Endothelial cell of umbilical vein (primary cell): ENCODE measurements around the gene CSNK2A3. TPM values are rescaled to one million over a fixed set of nuclear protein-coding genes. Genes with fewer than 3 reads are reported as not detected.

Experiments used
- BruUV-seq: library from RNA; stranded (reverse); fragments of 400-500 nt; replicated peaks from 2 replicates; lab custom pipeline; 2021; lab: Mats Ljungman, UMichigan
- CTCF ChIA-PET: fragments of 300-600, 350-600 bp; sonication (Branson Sonifier 250); formaldehyde crosslinking; loops from one replicate; lab custom pipeline; 2021; ENCODE audit warnings: antibody characterized with exemption, inconsistent platforms; lab: Charles Lee
- POLR2A ChIA-PET: fragments of 300-600, 350-600 bp; sonication (Branson Sonifier 250); formaldehyde crosslinking; loops from one replicate; lab custom pipeline; 2021; ENCODE audit warnings: antibody characterized with exemption, inconsistent platforms; lab: Charles Lee
- DNase-seq: peaks from one replicate; pipeline ENCODE4 v3.0.0-alpha.2; 2011; ENCODE audit warnings: low read depth, low spot score
- FAIRE-seq: peaks from 2 replicates; lab custom pipeline; 2011; peaks lifted over from hg19 to GRCh38; lab: Jason Lieb, UNC
- H2AFZ ChIP-seq: 2 replicates; pipeline ENCODE4 v1.6.0; 2012; ENCODE audit warnings: low read depth, low read length, control low read depth, inconsistent platforms
- H3K27ac ChIP-seq: 2 replicates; pipeline ENCODE4 v1.5.1; 2011; ENCODE audit warnings: low read depth, mild to moderate bottlenecking, control low read depth, low read length, moderate library complexity; ENCODE audit not compliant: insufficient read depth
- H3K27me3 ChIP-seq, 2 experiments: 2 replicates each; pipeline versions ENCODE4 v1.6.0 to v1.6.1; 2011; ENCODE audit warnings: low read length in 2 of 2, mixed read lengths in 1 of 2; ENCODE audit not compliant: control insufficient read depth in 2 of 2, insufficient read depth in 2 of 2
- H3K36me3 ChIP-seq, 2 experiments: 2 replicates in 1 of 2; 3 replicates in 1 of 2; pipeline ENCODE4 v1.5.1; 2011; ENCODE audit warnings: low read length in 2 of 2, mild to moderate bottlenecking in 1 of 2, moderate library complexity in 1 of 2; ENCODE audit not compliant: control insufficient read depth in 2 of 2, insufficient read depth in 2 of 2; ENCODE audit errors: extremely low read depth in 1 of 2
- H3K4me1 ChIP-seq: 3 replicates; pipeline ENCODE4 v1.5.1; 2011; ENCODE audit warnings: mild to moderate bottlenecking, low read length; ENCODE audit not compliant: control insufficient read depth, insufficient read depth; ENCODE audit errors: extremely low read depth
- H3K4me2 ChIP-seq: 2 replicates; pipeline ENCODE4 v1.6.1; 2011; ENCODE audit warnings: low read length, control low read depth, mixed read lengths; ENCODE audit not compliant: insufficient read depth
- H3K4me3 ChIP-seq, 3 experiments: fragments of 200-600 bp in 1 of 3; sonication (generic), shearing (Covaris generic) in 1 of 3; replicated peaks in 1 of 3; 2 replicates each; pipeline ENCODE4 v1.5.1; 2011 to 2016; ENCODE audit warnings: control low read depth in 3 of 3, low read length in 3 of 3, mild to moderate bottlenecking in 2 of 3, inconsistent platforms in 1 of 3, low read depth in 1 of 3, moderate library complexity in 1 of 3; ENCODE audit not compliant: insufficient read depth in 1 of 3
- H3K79me2 ChIP-seq: 2 replicates; pipeline ENCODE4 v1.6.0; 2012; ENCODE audit warnings: low read length, inconsistent platforms; ENCODE audit not compliant: control insufficient read depth, insufficient read depth
- H3K9ac ChIP-seq: replicated peaks from 2 replicates; pipeline ENCODE3; 2011; ENCODE audit warnings: low read length, control low read depth; ENCODE audit not compliant: insufficient read depth; ENCODE audit errors: extremely low read depth
- H3K9me1 ChIP-seq: replicated peaks from 3 replicates; pipeline ENCODE4 v1.6.0; 2011; ENCODE audit warnings: mild to moderate bottlenecking, low read length; ENCODE audit not compliant: control insufficient read depth, insufficient read depth; ENCODE audit errors: extremely low read depth
- H3K9me3 ChIP-seq: replicated peaks from 2 replicates; pipeline ENCODE4 v1.5.1; 2012; ENCODE audit warnings: low read length, inconsistent platforms; ENCODE audit not compliant: control insufficient read depth, insufficient read depth
- H4K20me1 ChIP-seq: replicated peaks from 2 replicates; pipeline ENCODE3; 2011; ENCODE audit warnings: mild to moderate bottlenecking, low read length; ENCODE audit not compliant: control insufficient read depth, insufficient read depth; ENCODE audit errors: extremely low read depth
- CTCF ChIP-seq, 2 donors: IDR thresholded peaks; 1 replicate in 1 of 2; 2 replicates in 1 of 2; pipeline ENCODE4 v1.5.1; 2011; ENCODE audit warnings: low read length in 2 of 2, mild to moderate bottlenecking in 2 of 2, moderate library complexity in 2 of 2, control low read depth in 1 of 2, inconsistent platforms in 1 of 2, low read depth in 1 of 2; ENCODE audit not compliant: insufficient read depth in 1 of 2; ENCODE audit errors: extremely low read depth in 1 of 2
- EZH2 ChIP-seq: IDR thresholded peaks from 2 replicates; pipeline ENCODE4 v1.6.1; 2012; ENCODE audit warnings: borderline replicate concordance, low read depth, mild to moderate bottlenecking, moderate library complexity, low read length, inconsistent platforms; ENCODE audit not compliant: severe bottlenecking
- FOS ChIP-seq: IDR thresholded peaks from 2 replicates; pipeline ENCODE4 v1.6.1; 2011; ENCODE audit warnings: mild to moderate bottlenecking, low read length, moderate library complexity, borderline replicate concordance; ENCODE audit not compliant: insufficient read depth
- GATA2 ChIP-seq: IDR thresholded peaks from 2 replicates; pipeline ENCODE4 v1.7.0; 2011; ENCODE audit warnings: low read depth, mild to moderate bottlenecking, moderate library complexity, mixed read lengths, low read length; ENCODE audit not compliant: insufficient read length, insufficient read depth
- JUN ChIP-seq: IDR thresholded peaks from 2 replicates; pipeline ENCODE4 v1.6.1; 2011; ENCODE audit warnings: borderline replicate concordance, low read depth; ENCODE audit not compliant: insufficient read length, insufficient read depth
- MAX ChIP-seq: IDR thresholded peaks from 2 replicates; pipeline ENCODE4 v1.6.1; 2011; ENCODE audit not compliant: insufficient read depth, insufficient read length
- MYC ChIP-seq: IDR thresholded peaks from one replicate; pipeline ENCODE4 v1.6.1; 2011; ENCODE audit warnings: mild to moderate bottlenecking, low read depth, low read length
- POLR2A ChIP-seq: IDR thresholded peaks from 2 replicates; pipeline ENCODE4 v1.6.1; 2012; ENCODE audit warnings: low read depth, mild to moderate bottlenecking, control low read depth, low read length
- POLR2AphosphoS5 ChIP-seq: IDR thresholded peaks from 2 replicates; pipeline ENCODE4 v1.6.1; 2012; ENCODE audit warnings: low read depth, mild to moderate bottlenecking, control low read depth, low read length, moderate library complexity; ENCODE audit not compliant: insufficient read depth
- dilution Hi-C: fragments of 300-500 bp; cut with MboI; formaldehyde crosslinking; loops from one replicate; pipeline ENCODE4 v1.15.0; 2019; ENCODE audit warnings: low sequenced_read_pairs; ENCODE audit not compliant: extremely low pct_ligation_motif_present
- intact Hi-C: fragments of 100-400 bp; cut with micrococcal nuclease; formaldehyde crosslinking; loops from one replicate; pipeline ENCODE4 v1.10.0; 2022
- polyA plus RNA-seq, 4 experiments: library from polyadenylated mRNA; depleted of rRNA in 3 of 4; stranded (reverse) in 3 of 4; unstranded in 1 of 4; fragments of >200 nt; gene quantifications; 2 replicates each; pipeline versions ENCODE4 v1.2.1 to v1.2.3, GENCODE V29; 2011 to 2012; ENCODE audit warnings: missing spikeins in 1 of 4
- total RNA-seq: library from RNA; stranded (reverse); gene quantifications from 2 replicates; pipeline ENCODE4 v1.2.3, GENCODE V29; 2021

CSNK2A3 gene
- total and polyA plus RNA-seq, 2 donors (not counting 3 experiments of a cell fraction or from before 2014, with no cell fraction given) = 0.41 TPM; not detected in 1

GRCh38 chr11:11349870-11350337 lies 3.1 kb downstream of the CSNK2A3 start:
- Histone ChIP-seq H3K27me3 (peaks cover 0 to 2% of the 10 kb centered on the region in 2 experiments), H3K36me3 (no peaks in the 10 kb centered on the region), H3K4me2 (no peak overlapping the region), H4K20me1 (no peaks in the 10 kb centered on the region), H2AFZ (no peak overlapping the region), H3K4me1 (peaks cover 7% of the 10 kb centered on the region), H3K9me3 (no peaks in the 10 kb centered on the region), H3K27ac (no peak overlapping the region), H3K9me1 (no peaks in the 10 kb centered on the region), H3K79me2 (no peaks in the 10 kb centered on the region), H3K9ac (no peak overlapping the region), H3K4me3 (no peak overlapping the region)
- FAIRE-seq (no peak), DNase-seq (peak; percentile 56)
- dilution Hi-C loops (no loop called here), intact Hi-C loops (no loop called here)
- POLR2A ChIA-PET = no interaction called here
- CTCF ChIA-PET = interaction anchor here (1.0 kb wide), 1 partner anchor 437 kb away, joined by 3 read pairs; no protein-coding TSS in a partner anchor
- TF ChIP-seq CTCF (IDR thresholded peaks at IDR 0.05; ENCODE audit: extremely low read depth in 1 of 2, insufficient read depth in 1 of 2, low read depth in 1 of 2, low read length in 2 of 2) = no peak
- no peak for TF ChIP-seq EZH2
- no peak for TF ChIP-seq MYC
- TF ChIP-seq FOS = peak; percentile 74
- no peak for TF ChIP-seq POLR2A
- no peak for TF ChIP-seq POLR2AphosphoS5
- peak; percentile 50 for TF ChIP-seq GATA2
- no peak for TF ChIP-seq JUN
- TF ChIP-seq MAX = no peak
- no TSS peak for BruUV-seq
